ENCODE measurements around the gene FGF18.
A peak's percentile ranks its signal among the peaks of the same experiment; 100 is the strongest.
"Not testable (repeated sequence)": the region's sequence is repeated elsewhere in the genome, so short reads cannot be mapped to it uniquely, and the experiment has no call there.

Gene FGF18

GRCh38 chr5:171401167-171401947 lies 18.1 kb upstream of the FGF18 start:
- no peak for DNase-seq

DNA sequence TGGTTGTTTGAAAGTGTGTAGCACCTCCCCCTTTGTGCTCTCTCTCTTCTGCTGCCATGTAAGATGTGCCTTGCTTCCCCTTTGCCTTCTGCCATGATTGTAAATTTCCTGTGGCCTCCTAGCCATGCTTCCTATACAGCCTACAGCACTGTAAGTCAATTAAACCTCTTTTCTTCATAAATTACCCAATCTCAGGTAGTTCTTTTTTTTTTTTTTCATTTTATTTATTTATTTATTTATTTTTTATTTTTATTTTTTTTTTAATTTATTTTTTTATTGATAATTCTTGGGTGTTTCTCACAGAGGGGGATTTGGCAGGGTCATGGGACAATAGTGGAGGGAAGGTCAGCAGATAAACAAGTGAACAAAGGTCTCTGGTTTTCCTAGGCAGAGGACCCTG lies 16.7 kb upstream of the FGF18 start:
- DNase-seq: not testable (repeated sequence)

GRCh38 chr5:171405615-171406014 lies 13.8 kb upstream of the FGF18 start:
- DNase-seq: peak in 1 of 2 experiments; percentile 64

DNA sequence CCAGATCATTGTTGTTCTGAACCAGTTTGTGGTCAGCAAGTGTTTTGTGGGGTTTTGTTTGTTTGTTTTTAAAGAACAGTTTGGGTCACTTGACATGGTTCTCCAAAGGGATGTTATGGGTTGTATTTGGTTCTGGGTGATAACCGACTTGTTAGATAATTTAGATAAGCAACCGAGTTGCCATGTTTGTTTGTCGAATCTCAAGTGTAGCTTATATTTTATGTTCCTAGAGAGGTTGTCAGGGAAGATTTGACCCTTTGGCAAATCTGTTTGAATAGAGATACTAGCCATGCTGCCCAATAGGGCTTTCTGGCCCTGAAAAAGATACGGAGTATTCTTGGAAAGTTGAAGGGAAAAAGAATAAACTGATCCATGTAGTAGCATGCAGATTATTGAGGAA lies 12.2 kb upstream of the FGF18 start:
- no peak for DNase-seq

DNA sequence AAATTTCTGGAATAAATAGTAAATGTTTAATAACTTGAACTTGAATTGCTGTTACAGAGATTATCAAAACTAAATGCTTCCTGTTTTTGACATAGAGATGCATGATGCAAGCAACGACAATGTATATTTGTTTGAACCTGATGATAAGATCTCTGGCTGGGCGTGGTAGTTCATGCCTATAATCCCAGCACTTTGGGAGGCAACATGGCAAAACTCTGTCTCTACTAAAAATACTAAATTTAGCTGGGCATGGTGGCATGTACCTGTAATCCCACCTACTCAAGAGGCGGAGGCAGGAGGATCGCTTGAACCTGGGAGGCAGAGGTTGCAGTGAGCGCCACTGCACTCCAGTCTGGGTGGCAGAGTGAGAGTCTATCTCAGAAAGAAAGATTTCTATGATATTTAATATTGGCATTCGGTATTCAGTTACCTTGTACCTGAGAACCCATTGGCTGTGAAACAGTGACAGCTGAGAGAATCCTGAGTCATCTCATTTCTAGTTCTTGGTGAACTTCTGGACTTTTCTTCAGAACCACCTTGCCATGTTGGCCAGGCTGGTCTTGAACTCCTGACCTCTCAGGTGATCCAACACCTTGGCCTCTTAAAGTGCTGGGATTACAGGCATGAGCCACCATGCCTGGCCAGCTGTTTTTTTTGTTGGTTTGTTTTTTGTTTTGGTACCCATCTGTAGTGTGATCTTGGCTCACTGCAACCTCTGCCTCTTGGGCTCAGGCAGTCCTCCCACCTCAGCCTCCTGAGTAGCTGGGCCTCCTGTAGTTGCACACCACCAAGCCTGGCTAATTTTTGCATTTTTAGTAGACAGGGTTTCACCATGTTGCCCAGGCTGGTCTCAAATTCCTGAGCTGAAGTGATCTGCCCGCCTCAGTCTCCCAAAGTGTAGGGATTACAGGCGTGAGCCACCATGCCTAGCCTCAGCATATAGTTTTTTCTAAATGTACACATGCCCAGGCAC lies 10.0 kb upstream of the FGF18 start:
- DNase-seq: no peak

DNA sequence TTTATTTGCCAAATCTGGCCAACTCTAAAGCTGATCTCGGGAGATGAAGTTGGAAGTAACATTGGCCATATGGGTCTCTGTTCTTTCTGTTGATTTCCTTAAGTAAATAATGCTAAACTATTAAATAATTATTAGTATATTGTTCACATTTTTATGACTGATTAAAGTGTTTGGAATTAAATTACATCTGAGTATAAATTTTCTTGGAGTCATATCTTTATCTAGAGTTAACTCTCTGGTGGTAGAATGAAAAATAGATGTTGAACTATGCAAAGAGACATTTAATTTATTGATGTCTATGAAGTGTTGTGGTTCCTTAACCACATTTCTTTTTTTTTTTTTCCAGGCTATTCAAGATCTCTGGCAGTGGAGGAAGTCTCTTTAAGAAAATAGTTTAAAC lies 9.3 kb upstream of the FGF18 start:
- DNase-seq: no peak

DNA sequence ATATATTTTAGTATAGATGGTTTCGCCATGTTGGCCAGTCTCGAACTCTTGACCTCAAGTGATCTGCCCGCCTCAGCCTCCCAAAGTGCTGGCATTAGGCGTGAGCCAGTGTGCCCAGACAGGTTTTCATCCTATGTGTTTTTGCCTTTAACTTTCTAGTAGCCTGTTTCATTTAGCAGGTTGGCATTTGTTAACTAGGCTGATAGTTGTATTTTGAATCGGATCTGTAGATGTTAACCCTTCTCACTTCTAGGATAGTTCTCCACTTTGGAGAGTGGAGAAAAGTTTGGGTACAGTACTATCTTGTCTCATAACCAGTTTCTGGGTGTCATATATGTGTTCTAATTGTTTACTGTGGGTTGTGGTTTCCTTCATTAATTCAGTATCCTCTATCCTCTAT lies 7.3 kb upstream of the FGF18 start:
- no peak for DNase-seq

DNA sequence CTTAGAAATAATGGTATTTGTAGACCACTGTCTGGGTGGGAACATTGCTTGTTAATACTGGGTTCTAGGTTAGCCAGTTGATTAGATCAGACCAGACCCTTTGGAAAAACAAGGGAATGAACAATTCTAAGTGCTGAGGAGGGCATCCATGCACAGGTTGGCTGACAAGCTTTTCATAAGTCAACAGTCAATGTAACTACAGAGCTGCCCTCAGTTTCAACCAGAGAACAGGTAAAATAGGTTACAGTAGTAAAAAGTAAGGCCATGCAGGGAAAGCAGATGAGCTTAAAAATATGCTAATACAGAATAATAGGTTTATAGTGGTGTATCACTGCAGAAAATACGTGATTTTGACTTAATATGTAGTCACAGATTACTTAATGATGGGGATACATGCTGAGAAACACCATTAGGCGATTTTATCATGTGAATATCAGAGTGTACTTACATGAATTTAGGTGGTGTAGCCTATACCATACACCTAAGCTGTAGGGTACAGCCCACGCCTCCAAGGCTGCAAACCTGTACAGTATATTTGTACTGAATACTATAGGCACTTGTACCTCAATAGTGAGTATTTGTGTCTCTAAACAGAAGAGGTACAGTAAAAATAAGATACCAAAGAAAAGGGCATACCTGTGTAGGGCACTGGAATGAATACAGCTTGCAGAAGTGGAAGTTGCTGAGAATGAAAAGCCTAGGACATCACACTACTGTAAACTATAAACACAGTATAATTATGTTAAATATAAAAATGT lies 6.1 kb upstream of the FGF18 start:
- no peak for DNase-seq

DNA sequence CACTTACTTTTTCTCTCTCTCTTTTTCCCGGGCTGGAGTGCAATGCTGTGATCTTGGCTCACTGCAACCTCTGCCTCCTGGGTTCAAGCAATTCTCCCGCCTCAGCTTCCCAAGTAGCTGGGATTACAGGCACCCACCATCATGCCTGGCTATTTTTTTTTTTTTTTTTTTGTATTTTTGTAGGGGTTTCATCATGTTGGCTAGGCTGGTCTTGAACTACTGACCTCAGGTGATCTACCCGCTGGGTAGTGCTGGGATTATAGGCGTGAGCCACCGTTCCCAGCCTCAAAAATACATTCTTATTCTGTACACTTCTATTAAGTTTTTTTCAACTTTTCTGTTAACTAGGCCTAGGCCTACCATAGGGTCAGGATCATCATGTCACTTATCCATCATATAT lies 5.5 kb upstream of the FGF18 start:
- not testable (repeated sequence) for DNase-seq

DNA sequence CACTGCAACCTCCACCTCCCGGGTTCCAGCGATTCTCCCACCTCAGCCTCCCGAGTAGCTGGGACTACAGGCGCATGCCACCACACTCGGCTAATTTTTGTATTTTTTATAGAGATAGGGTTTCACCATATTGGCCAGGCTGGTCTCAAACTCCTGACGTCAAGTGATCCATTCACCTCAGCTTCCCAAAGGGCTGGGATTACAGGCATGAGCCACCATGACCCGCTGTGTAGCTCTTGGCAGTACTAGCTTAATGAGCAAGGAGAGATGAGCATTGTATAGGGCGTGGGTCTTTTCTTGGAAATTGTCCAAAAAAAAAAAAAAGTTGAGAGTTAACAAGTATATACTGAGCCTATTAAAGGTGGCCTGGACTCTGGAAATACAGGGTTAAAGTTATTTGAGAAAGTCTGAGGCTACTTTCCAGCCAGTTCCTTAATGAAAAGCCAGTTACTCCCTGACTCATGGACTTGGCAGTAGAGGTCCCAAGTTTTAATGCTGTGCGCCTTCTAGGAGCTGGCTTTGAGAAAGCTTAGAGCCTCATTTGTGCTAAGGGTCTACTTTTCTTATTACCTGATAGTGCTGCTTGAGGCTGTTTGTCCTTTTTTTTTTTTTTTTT lies 4.2 kb upstream of the FGF18 start:
- no peak for DNase-seq

DNA sequence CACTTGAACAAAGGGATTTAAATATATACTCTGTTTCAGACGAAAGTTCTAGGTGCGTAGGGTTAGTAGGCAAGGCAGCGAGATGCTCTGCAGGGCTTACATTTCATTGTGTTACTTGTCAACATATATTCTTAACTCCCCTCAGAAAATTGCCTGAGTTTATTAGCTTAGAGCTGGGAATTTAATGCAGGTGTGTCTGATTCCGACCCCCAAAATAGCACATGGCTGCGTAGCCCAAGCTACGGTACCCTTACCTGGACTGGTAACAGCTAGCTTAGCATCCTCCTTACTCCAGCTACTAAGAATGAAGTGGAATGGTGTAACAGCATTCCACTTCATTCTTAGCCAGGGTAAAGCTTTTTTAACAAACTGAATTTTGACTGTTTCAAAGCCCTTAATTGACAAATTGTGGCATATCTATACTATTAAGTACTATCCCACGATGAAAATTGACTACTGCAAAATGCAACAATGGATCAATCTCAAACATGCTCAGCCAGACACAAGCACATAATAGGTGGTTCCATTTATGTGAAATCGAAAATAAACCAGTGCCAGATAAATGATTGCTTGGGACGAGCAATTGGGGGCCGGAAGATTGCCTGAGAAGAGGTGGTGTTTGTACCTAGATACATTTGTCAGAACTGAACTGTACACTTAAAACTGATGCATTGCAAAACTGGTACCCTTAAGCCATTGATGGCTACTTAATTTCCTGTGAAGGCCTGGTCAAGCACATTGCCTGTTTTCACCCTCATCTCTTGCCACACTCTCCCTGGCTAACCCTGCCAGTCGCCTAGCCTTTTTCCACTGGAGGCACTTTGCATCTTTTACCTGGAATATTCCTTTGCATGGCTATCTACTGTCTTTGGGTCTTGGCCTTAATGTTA lies 3.0 kb upstream of the FGF18 start:
- no peak for DNase-seq

GRCh38 chr5:171418316-171418981 lies 998 bp upstream of the FGF18 start:
- peak; percentile 45 to 74 for DNase-seq

GRCh38 chr5:171419688-171420430 lies 412 bp downstream of the FGF18 start:
- no peak for DNase-seq

DNA sequence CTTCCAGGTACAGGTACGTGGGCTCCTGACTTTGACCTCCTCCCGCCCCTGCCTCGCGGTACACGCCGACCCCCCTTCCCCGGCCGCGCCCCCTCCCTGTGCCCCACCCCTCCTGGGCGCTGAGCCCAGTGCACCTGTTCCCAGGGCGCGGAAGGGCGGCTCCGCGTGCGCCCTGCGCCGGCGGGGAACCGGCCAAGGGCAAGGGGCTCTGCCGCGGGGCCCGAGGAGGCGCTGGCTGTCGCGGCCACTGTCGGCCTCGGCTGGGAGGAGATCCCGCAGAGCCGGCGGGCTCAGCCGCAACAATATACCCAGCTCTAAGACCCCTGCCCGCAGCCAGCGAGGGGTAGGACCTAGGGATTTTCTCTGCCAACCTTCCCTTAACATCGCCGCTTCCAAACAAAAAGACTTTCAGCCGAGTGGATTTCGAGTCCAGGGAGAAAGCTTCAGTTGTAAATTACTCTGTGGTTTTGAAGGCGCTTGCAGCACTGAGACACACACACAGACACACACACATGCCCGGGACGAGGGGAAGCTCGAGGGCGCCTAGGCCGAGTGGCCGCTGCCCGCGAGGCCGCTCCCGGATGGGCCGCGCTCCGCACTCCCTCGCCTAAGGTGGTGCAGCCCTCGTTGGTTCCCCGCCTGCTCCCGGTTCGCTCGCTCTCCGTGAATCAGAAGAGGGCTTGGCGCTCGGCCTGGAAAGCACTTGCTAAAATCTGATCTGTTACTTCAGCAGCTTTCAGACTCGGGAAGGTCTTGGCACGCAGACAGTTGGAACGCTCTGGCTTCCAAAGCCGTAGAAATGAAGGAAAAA lies 1.2 kb downstream of the FGF18 start:
- DNase-seq: no peak

- DNase-seq: no peak
Observed at GRCh38 chr5:171421331-171422262, 2.1 kb downstream of the FGF18 start.

DNA sequence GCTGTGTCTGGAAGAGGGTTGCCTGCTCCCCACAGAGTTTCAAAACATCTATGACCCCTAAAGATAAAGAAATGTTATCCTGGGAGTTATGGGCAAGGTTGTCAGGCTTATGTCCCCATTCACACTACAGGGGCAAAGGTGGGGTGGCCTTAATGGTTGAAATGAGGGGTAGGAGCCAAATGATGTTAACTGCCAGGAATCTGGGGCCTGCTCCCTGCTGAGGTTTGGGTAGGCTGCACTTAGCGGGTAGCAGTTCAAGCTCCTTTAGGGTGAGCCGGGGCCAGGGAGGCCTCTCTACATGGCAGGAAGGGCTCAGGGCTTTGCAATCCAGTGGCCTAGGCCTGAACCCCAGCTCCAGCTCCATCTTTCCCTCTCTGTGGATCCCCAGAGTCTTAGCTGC lies 3.0 kb downstream of the FGF18 start:
- no peak for DNase-seq

DNA sequence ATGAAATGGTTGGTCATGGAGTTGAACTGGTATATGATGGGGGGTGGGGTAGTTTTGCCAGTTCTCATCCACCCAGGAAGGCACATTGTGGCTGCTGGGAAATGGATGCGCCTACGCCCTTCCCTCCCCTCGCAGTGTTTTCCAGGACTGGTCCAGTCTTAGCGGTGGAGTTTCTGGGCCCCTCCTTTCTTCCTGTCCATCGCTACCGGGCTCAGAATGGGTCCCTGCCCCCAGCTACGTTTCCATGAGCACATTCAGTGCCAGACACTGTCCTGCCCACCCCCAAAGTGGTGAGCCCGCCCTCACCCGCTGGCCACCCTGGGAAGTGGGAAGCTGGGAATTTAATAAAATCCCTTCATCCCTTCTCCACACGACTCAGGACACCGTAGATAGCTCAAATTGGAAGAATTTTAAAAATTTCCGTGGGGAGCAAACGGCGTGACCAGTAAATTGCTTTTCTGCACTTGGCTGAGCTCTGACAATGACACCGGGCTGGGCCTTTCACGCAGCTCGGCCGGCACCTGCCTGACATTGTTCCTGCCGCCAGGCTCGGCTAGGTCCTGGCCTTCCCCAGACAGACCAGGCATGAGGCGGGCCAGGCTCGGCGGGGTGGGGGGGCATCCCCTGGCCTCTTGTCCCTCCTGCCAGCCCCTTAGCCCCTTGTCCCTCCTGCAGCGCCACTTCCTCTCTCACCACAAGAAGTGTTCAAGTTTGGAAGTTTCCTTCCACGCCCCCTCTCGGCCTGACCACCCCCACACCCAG lies 3.6 kb downstream of the FGF18 start:
- no peak for DNase-seq

DNA sequence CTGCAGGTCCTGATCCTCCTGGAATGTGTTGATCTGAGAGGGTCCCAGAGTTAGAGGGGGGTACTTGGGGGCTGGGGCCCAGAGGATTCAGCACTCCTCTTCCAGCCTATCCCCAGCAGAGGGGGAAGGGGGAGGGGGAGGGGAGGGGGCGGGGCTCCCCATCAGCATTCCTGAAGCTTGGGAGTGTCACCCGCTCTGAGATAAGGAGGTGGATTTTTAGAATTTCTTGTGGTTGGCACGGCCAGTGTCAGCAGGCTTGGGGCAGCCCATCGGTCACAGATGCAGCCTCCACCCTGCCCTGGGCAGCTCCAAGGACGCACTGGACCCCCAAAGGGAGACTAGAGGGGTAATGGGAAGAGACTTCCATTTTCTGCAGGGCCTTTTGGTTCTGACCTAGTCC lies 5.3 kb downstream of the FGF18 start:
- no peak for DNase-seq

Measured in SW 1271 (cell line).